ENCODE measurements around the gene ADAM12.

The ADAM12 gene

DNA sequence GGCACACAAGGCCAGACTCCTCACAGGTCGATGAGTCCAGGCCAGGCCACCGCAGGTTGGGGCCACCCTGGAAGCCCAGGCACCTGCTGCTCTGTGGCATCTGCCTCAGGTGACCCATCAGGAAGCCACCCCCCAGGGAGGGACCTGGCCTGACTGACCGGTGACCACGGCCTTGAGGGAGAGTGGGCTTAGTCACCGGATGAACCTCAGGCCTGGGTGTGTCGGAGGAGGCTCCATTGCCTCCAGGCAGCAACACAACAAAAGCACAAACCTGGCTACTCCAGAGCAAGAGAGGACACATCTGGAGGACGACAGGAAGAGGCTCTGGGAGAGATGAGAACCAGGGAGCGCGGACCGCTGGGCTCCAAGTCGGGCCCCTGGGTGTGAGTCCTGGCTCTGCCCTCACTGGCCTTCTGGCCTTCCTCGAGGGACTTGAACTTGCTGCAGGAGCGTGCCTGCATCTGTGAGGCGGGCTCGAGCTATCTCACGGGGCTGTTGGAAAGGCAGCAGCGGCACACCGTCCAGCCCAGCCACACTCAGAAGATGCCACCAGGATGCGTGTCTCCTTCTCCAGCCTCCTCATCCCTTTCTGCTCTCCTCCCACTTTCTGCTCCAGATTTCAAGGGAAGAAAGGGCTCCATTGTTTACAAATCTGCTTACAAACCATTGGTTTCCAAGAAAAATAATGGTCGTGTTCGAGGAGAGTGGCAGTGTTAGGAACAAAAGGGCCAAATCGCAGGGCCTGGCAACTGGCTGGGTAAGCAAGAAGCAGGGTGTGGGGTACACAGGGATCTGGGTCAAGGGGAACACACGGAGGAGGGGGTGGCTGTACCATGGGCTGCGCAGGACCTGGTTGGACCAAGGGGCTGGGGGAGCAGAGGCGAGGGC is 152.9 kb downstream of the ADAM12 start (continued):
- TF ChIP-seq, protein P1, sequence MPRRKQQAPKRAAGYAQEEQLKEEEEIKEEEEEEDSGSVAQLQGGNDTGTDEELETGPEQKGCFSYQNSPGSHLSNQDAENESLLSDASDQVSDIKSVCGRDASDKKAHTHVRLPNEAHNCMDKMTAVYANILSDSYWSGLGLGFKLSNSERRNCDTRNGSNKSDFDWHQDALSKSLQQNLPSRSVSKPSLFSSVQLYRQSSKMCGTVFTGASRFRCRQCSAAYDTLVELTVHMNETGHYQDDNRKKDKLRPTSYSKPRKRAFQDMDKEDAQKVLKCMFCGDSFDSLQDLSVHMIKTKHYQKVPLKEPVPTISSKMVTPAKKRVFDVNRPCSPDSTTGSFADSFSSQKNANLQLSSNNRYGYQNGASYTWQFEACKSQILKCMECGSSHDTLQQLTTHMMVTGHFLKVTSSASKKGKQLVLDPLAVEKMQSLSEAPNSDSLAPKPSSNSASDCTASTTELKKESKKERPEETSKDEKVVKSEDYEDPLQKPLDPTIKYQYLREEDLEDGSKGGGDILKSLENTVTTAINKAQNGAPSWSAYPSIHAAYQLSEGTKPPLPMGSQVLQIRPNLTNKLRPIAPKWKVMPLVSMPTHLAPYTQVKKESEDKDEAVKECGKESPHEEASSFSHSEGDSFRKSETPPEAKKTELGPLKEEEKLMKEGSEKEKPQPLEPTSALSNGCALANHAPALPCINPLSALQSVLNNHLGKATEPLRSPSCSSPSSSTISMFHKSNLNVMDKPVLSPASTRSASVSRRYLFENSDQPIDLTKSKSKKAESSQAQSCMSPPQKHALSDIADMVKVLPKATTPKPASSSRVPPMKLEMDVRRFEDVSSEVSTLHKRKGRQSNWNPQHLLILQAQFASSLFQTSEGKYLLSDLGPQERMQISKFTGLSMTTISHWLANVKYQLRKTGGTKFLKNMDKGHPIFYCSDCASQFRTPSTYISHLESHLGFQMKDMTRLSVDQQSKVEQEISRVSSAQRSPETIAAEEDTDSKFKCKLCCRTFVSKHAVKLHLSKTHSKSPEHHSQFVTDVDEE (CRISPR knock-in tag; IDR thresholded peaks at IDR 0.05): no peak
- TF ChIP-seq OSR1 (CRISPR knock-in tag; IDR thresholded peaks at IDR 0.05) (no peak), SNAI2 (CRISPR knock-in tag; IDR thresholded peaks at IDR 0.05) (no peak), ZNF565 (CRISPR knock-in tag; conservative IDR thresholded peaks at IDR 0.05; ENCODE audit: low read depth) (no peak), RARB (CRISPR knock-in tag; IDR thresholded peaks at IDR 0.05) (no peak)
- TF ChIP-seq, protein P2, sequence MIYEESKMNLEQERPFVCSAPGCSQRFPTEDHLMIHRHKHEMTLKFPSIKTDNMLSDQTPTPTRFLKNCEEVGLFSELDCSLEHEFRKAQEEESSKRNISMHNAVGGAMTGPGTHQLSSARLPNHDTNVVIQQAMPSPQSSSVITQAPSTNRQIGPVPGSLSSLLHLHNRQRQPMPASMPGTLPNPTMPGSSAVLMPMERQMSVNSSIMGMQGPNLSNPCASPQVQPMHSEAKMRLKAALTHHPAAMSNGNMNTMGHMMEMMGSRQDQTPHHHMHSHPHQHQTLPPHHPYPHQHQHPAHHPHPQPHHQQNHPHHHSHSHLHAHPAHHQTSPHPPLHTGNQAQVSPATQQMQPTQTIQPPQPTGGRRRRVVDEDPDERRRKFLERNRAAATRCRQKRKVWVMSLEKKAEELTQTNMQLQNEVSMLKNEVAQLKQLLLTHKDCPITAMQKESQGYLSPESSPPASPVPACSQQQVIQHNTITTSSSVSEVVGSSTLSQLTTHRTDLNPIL (CRISPR knock-in tag; IDR thresholded peaks at IDR 0.05; ENCODE audit: low read depth): no peak

DNA sequence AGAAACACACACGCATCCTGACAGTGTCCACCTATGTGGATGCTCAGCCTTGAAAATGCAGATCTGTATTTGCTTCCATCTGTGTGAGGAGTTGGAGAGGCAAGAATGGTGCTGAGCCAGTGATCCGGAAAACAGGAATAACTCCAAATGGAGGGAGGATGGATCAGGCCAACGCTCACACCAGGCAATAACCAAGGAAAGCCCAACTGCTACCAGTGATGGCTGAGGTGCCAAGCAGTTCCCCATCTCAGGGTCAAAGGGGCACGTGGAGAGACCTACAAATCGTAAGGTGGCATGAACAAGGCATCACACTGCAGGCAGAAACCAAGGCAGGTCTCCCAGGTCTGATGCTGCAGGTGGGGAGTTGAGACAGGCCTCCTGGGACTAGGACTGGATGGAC is 153.6 kb downstream of the ADAM12 start:
- TF ChIP-seq, protein P3, sequence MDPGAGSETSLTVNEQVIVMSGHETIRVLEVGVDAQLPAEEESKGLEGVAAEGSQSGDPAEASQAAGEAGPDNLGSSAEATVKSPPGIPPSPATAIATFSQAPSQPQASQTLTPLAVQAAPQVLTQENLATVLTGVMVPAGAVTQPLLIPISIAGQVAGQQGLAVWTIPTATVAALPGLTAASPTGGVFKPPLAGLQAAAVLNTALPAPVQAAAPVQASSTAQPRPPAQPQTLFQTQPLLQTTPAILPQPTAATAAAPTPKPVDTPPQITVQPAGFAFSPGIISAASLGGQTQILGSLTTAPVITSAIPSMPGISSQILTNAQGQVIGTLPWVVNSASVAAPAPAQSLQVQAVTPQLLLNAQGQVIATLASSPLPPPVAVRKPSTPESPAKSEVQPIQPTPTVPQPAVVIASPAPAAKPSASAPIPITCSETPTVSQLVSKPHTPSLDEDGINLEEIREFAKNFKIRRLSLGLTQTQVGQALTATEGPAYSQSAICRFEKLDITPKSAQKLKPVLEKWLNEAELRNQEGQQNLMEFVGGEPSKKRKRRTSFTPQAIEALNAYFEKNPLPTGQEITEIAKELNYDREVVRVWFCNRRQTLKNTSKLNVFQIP (CRISPR knock-in tag; IDR thresholded peaks at IDR 0.05; ENCODE audit: borderline replicate concordance, low read depth): no peak
- TF ChIP-seq PPARA (CRISPR knock-in tag; IDR thresholded peaks at IDR 0.05; ENCODE audit: borderline replicate concordance) (no peak), ZFP30 (CRISPR knock-in tag; IDR thresholded peaks at IDR 0.05) (no peak), ZNF565 (CRISPR knock-in tag; conservative IDR thresholded peaks at IDR 0.05; ENCODE audit: low read depth) (no peak), ZFP3 (CRISPR knock-in tag; IDR thresholded peaks at IDR 0.05) (no peak), SNAI2 (CRISPR knock-in tag; IDR thresholded peaks at IDR 0.05) (no peak), ESRRG (CRISPR knock-in tag; IDR thresholded peaks at IDR 0.05) (no peak)
- TF ChIP-seq, protein P4, sequence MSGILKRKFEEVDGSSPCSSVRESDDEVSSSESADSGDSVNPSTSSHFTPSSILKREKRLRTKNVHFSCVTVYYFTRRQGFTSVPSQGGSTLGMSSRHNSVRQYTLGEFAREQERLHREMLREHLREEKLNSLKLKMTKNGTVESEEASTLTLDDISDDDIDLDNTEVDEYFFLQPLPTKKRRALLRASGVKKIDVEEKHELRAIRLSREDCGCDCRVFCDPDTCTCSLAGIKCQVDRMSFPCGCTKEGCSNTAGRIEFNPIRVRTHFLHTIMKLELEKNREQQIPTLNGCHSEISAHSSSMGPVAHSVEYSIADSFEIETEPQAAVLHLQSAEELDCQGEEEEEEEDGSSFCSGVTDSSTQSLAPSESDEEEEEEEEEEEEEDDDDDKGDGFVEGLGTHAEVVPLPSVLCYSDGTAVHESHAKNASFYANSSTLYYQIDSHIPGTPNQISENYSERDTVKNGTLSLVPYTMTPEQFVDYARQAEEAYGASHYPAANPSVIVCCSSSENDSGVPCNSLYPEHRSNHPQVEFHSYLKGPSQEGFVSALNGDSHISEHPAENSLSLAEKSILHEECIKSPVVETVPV (CRISPR knock-in tag; IDR thresholded peaks at IDR 0.05): no peak
- TF ChIP-seq, protein P5, sequence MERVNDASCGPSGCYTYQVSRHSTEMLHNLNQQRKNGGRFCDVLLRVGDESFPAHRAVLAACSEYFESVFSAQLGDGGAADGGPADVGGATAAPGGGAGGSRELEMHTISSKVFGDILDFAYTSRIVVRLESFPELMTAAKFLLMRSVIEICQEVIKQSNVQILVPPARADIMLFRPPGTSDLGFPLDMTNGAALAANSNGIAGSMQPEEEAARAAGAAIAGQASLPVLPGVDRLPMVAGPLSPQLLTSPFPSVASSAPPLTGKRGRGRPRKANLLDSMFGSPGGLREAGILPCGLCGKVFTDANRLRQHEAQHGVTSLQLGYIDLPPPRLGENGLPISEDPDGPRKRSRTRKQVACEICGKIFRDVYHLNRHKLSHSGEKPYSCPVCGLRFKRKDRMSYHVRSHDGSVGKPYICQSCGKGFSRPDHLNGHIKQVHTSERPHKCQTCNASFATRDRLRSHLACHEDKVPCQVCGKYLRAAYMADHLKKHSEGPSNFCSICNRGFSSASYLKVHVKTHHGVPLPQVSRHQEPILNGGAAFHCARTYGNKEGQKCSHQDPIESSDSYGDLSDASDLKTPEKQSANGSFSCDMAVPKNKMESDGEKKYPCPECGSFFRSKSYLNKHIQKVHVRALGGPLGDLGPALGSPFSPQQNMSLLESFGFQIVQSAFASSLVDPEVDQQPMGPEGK (CRISPR knock-in tag; IDR thresholded peaks at IDR 0.05; ENCODE audit: borderline replicate concordance): no peak
- ATAC-seq: no peak

DNA sequence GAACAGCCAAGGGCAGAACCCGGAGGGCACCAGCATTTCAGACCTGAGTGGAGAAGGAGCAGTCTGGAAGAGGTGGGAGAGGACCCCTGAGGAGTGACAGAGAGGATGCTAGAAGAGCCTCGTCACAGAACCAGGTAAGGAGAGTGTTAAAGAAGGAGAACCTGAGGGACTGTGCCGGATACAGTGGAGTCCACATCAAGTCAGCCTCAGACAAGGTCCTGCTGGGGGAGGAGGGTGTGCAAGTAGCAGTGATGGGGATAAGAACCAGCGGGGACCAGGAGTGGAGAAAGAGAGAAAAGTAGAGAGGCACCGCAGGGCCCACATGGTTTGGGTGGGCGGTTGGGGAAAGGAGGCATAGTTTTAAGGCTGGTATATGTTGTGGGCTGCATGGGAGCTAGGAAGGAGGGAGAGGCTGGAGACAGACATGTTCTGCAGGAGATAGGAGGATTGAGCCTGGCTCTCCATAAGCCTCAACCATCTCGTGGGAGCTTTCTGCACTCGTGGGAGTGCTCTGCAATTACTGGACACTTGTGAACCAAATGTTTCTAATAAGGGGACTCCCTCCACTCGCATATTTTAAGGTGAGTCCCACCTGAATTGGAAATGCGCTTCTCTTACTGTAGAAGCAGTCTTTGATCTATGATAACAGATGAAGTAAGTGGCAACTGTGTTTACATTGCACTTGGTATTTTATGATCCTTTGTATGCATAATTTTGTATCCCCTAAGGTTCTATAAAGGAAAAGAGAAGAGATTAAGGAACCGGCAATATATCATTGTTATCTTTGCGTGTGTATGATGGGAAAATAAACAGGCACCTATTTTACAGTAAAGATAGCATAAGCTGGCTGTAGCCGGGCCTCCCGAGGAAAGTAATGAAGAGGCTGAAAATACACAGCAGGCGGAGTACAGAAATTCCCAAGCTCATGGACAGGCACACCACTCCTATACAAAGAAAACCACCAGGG is 154.8 kb downstream of the ADAM12 start:
- no peak for TF ChIP-seq ZFP3 (CRISPR knock-in tag; IDR thresholded peaks at IDR 0.05)

DNA sequence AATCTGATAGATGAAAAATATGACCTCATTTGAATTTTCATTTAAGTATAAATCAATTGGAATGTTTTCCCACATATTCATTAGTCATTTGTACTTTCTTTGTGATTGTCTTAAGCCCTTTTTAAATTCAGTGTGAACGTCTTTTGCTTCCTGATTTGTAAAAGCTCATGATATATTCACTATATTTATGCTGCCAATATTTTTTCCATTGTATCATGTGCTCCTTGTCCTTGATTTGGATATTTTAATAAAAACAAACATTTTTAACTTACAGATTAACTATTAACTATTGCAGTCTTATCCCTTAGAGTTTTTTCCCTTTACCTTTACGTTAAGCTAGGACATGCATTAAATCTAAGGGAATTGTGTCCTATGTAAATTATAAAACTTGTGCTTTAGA is 157.7 kb downstream of the ADAM12 start:
- ATAC-seq: no peak
- no peak for TF ChIP-seq PPARA (CRISPR knock-in tag; IDR thresholded peaks at IDR 0.05; ENCODE audit: borderline replicate concordance)
- TF ChIP-seq BACH2 (CRISPR knock-in tag; IDR thresholded peaks at IDR 0.05; ENCODE audit: borderline replicate concordance): no peak
- no peak for TF ChIP-seq TOX (CRISPR knock-in tag; IDR thresholded peaks at IDR 0.05; ENCODE audit: borderline replicate concordance)
- TF ChIP-seq, protein P2 (CRISPR knock-in tag; IDR thresholded peaks at IDR 0.05; ENCODE audit: low read depth): no peak
- TF ChIP-seq, protein P5 (CRISPR knock-in tag; IDR thresholded peaks at IDR 0.05; ENCODE audit: borderline replicate concordance): no peak
- no peak for TF ChIP-seq ESRRG (CRISPR knock-in tag; IDR thresholded peaks at IDR 0.05)
- no peak for TF ChIP-seq CSDC2 (CRISPR knock-in tag; IDR thresholded peaks at IDR 0.05)
- TF ChIP-seq, protein P4 (CRISPR knock-in tag; IDR thresholded peaks at IDR 0.05): no peak

More for the DNA sequence above, 154.8 kb downstream of the ADAM12 start:
- no peak for ATAC-seq
